HG02588 (cell line): ENCODE measurements around the gene VASP.
"Not testable (repeated sequence)": the region's sequence is repeated elsewhere in the genome, so short reads cannot be mapped to it uniquely, and the experiment has no call there.

Experiments
- ATAC-seq: cut with Tn5 transposase; IDR thresholded peaks from one replicate; pipeline ENCODE4 v1.9.1; 2021; ENCODE audit warnings: mild to moderate bottlenecking, moderate library complexity; ENCODE audit not compliant: unreplicated experiment

Gene VASP

GRCh38 chr19:45496349-45496953 lies 10.8 kb upstream of the VASP start:
- ATAC-seq, result peak; percentile 9

GRCh38 chr19:45497791-45498190 lies 9.5 kb upstream of the VASP start:
- ATAC-seq, result no peak

GRCh38 chr19:45498411-45499195 lies 8.7 kb upstream of the VASP start, which contains the start of gene PPM1N:
Gene PPM1N (plus strand): TSS chr19:45498443. CDS start chr19:45498473, 30 bp downstream.
- ATAC-seq, result no peak

GRCh38 chr19:45499196-45500180 lies 7.8 kb upstream of the VASP start:
- no peak for ATAC-seq

- no peak for ATAC-seq
Observed at GRCh38 chr19:45500918-45501729, 6.2 kb upstream of the VASP start.

- ATAC-seq, result no peak
Observed at GRCh38 chr19:45501730-45502014, 5.6 kb upstream of the VASP start.

- ATAC-seq, result no peak
Observed at GRCh38 chr19:45502111-45502510, 5.2 kb upstream of the VASP start.

- no peak for ATAC-seq
Observed at GRCh38 chr19:45503909-45504308, 3.4 kb upstream of the VASP start.

- ATAC-seq, result no peak
Observed at GRCh38 chr19:45505151-45505995, 1.9 kb upstream of the VASP start.

- no peak for ATAC-seq
Observed at GRCh38 chr19:45505996-45506245, 1.4 kb upstream of the VASP start.

- ATAC-seq, result peak; percentile 56
Observed at GRCh38 chr19:45506246-45506988, 862 bp upstream of the VASP start.

GRCh38 chr19:45507872-45508416 lies 665 bp downstream of the VASP start:
- no peak for ATAC-seq

- no peak for ATAC-seq
Observed at GRCh38 chr19:45508417-45508860, 1.2 kb downstream of the VASP start.

GRCh38 chr19:45508861-45509691 lies 1.8 kb downstream of the VASP start:
- no peak for ATAC-seq

- ATAC-seq, result no peak
Observed at GRCh38 chr19:45509692-45510015, 2.4 kb downstream of the VASP start.

GRCh38 chr19:45510352-45510751 lies 3.1 kb downstream of the VASP start:
- ATAC-seq, result not testable (repeated sequence)

- ATAC-seq, result no peak
Observed at GRCh38 chr19:45511074-45511473, 3.8 kb downstream of the VASP start.

- no peak for ATAC-seq
Observed at GRCh38 chr19:45512881-45513483, 5.7 kb downstream of the VASP start.
